ENCODE results near the gene SCN3A. TPM values are rescaled to one million over a fixed set of nuclear protein-coding genes. Genes with fewer than 3 reads are reported as not detected.

SCN3A gene
- polyA plus RNA-seq, 1 experiment: 0.17 TPM

- ChIA-PET POLR2A (no interaction called here), CTCF (interaction anchor here (1.3 to 3.1 kb wide), 2 partner anchors 22 to 165 kb away, joined by 3 to 27 read pairs; partner anchors contain the start of gene SCN3A)
- Histone ChIP-seq H3K27me3 (ENCODE audit: control insufficient read depth, insufficient read depth, low read length) (no peaks in the 10 kb centered on the region), H3K27ac (ENCODE audit: low read depth, low read length) (no peak overlapping the region), H3K9me3 (ENCODE audit: control insufficient read depth, insufficient read depth, low read length) (no peaks in the 10 kb centered on the region), H3K4me3 (ENCODE audit: low read depth, low read length) (no peak overlapping the region)
- TF ChIP-seq CTCF (IDR thresholded peaks at IDR 0.05; ENCODE audit: low read depth, low read length): no peak
- no peak for DNase-seq (ENCODE audit: low read depth, low spot score)
These were observed 21.8 kb downstream of the SCN3A start for GRCh38 chr2:165182029-165182428.

GRCh38 chr2:165176780-165177179 is 27.1 kb downstream of the SCN3A start:
- POLR2A ChIA-PET: no interaction called here
- Histone ChIP-seq H3K27me3 (ENCODE audit: control insufficient read depth, insufficient read depth, low read length) (no peaks in the 10 kb centered on the region), H3K27ac (ENCODE audit: low read depth, low read length) (no peak overlapping the region), H3K9me3 (ENCODE audit: control insufficient read depth, insufficient read depth, low read length) (no peaks in the 10 kb centered on the region), H3K4me3 (ENCODE audit: low read depth, low read length) (no peak overlapping the region)
- no peak for DNase-seq (ENCODE audit: low read depth, low spot score)
- CTCF ChIA-PET: interaction anchor here (1.2 kb wide), 1 partner anchor 27 kb away, joined by 3 read pairs; the partner anchor contains the start of gene SCN3A
- no peak for TF ChIP-seq CTCF (IDR thresholded peaks at IDR 0.05; ENCODE audit: low read depth, low read length)

- no peak for TF ChIP-seq CTCF (IDR thresholded peaks at IDR 0.05; ENCODE audit: low read depth, low read length)
- ChIA-PET CTCF (interaction anchor here (7.5 kb wide), 1 partner anchor 31 kb away, joined by 39 read pairs; the partner anchor contains the start of gene SCN3A), POLR2A (no interaction called here)
- no peak for DNase-seq (ENCODE audit: low read depth, low spot score)
- Histone ChIP-seq H3K27me3 (ENCODE audit: control insufficient read depth, insufficient read depth, low read length) (no peaks in the 10 kb centered on the region), H3K27ac (ENCODE audit: low read depth, low read length) (no peak overlapping the region), H3K4me3 (ENCODE audit: low read depth, low read length) (no peak overlapping the region), H3K9me3 (ENCODE audit: control insufficient read depth, insufficient read depth, low read length) (no peaks in the 10 kb centered on the region)
These were observed 30.6 kb downstream of the SCN3A start for GRCh38 chr2:165173215-165173614.

- CTCF ChIA-PET: interaction anchor here (0.9 kb wide), 1 partner anchor 148 kb away, joined by 4 read pairs; no protein-coding TSS in a partner anchor
- H3K4me3 ChIP-seq (ENCODE audit: low read depth, low read length): no peak overlapping the region
- H3K9me3 ChIP-seq (ENCODE audit: control insufficient read depth, insufficient read depth, low read length): no peaks in the 10 kb centered on the region
- H3K27me3 ChIP-seq (ENCODE audit: control insufficient read depth, insufficient read depth, low read length): no peaks in the 10 kb centered on the region
- DNase-seq (ENCODE audit: low read depth, low spot score): no peak
- H3K27ac ChIP-seq (ENCODE audit: low read depth, low read length): no peak overlapping the region
- TF ChIP-seq CTCF (IDR thresholded peaks at IDR 0.05; ENCODE audit: low read depth, low read length): no peak
- POLR2A ChIA-PET: no interaction called here
These were observed 39.6 kb downstream of the SCN3A start for GRCh38 chr2:165164201-165164600.

- ChIA-PET POLR2A (no interaction called here), CTCF (no interaction called here)
- no peak for DNase-seq (ENCODE audit: low read depth, low spot score)
- Histone ChIP-seq H3K27ac (ENCODE audit: low read depth, low read length) (no peak overlapping the region), H3K4me3 (ENCODE audit: low read depth, low read length) (no peak overlapping the region), H3K27me3 (ENCODE audit: control insufficient read depth, insufficient read depth, low read length) (no peaks in the 10 kb centered on the region), H3K9me3 (ENCODE audit: control insufficient read depth, insufficient read depth, low read length) (no peaks in the 10 kb centered on the region)
- TF ChIP-seq CTCF (IDR thresholded peaks at IDR 0.05; ENCODE audit: low read depth, low read length): no peak
These were observed 40.1 kb downstream of the SCN3A start for GRCh38 chr2:165163761-165164160.
